Hematopoietic multipotent progenitor cell treated with erythropoietin and hydrocortisone succinate and interleukin-3 and kit ligand, for 8 days (in vitro differentiated cells): ENCODE results near the gene FSTL4.
"Not testable (repeated sequence)": the region's sequence is repeated elsewhere in the genome, so short reads cannot be mapped to it uniquely, and the experiment has no call there.

ENCODE experiments used
- DNase-seq: peaks from one replicate; pipeline ENCODE4 v3.0.0-alpha.2; 2015

The FSTL4 gene

DNA sequence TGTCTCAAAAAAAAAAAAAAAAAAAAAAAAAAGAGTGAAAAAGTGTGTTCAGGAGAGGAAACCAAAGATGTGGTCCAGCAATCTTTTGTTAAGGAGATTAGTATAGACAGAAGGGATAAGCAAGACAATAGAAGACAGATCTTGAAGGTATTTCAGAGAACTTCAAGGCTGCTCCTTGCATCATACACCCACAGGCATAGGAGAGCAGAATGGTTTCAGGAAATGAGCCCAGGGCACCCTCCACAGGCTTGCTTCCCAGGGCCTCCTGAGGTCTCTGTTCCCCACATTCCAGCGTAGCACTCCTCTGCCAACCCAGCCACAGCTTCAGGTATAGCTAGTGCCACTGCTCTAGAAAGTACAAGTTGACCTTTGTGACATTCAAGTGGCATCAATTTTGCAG lies 65.8 kb downstream of the FSTL4 start:
- DNase-seq = no peak

DNA sequence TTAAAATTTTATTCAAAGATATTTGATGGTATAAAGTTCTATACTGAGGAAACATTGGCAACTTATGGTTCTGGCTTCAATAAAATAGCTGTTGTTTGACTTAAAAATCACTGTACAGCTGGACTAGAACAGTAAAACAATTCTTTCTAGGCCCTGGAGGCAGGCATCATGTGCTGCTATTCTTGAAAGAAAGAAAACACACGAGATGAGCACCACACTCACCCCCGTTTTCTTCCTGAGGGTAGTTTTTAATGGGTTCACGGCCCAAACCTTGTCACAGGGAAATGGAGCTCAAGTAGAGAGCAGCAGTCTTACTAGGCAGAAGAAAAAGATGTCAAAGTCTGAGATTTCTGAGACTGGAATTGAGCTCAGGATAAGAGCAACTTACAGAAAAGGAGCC lies 68.0 kb downstream of the FSTL4 start:
- DNase-seq = no peak

DNA sequence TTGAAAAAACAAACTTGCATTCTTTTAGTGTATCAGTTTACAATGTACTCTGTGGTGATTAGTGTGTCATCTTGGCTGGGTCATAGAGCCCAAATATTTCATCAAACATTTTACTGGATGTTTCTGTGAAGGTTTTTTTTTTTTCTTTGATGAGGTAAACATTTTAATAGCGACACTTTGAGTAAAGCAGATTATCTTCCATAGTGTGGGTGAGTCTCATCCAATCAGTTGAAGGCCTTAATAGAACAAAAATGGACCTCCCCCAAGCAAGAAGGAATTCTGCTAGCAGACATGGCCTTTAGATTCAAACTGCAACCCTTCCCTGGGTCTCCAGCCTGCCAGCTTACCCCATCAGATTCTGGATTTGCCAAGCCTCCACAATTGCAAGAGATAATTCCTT lies 72.5 kb downstream of the FSTL4 start:
- no peak for DNase-seq

DNA sequence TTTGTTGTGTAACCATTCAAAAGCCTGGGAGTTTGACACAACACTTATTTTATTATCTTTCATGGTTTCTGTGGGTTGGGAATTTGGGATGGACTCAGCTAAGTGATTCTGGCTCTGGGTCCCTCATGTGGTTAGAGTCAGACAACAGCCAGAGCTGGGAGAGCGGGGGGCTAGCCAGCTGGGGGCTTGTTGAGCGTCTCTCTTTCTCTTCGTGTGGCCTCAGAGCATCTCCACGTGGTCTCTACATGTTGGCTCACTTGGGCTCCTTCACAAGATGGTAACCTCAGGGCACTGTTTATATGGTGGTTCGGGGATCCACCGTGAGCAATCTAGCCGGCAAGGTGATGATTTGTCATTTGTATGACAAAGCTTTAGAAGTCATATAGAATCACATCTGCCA lies 73.6 kb downstream of the FSTL4 start:
- no peak for DNase-seq

DNA sequence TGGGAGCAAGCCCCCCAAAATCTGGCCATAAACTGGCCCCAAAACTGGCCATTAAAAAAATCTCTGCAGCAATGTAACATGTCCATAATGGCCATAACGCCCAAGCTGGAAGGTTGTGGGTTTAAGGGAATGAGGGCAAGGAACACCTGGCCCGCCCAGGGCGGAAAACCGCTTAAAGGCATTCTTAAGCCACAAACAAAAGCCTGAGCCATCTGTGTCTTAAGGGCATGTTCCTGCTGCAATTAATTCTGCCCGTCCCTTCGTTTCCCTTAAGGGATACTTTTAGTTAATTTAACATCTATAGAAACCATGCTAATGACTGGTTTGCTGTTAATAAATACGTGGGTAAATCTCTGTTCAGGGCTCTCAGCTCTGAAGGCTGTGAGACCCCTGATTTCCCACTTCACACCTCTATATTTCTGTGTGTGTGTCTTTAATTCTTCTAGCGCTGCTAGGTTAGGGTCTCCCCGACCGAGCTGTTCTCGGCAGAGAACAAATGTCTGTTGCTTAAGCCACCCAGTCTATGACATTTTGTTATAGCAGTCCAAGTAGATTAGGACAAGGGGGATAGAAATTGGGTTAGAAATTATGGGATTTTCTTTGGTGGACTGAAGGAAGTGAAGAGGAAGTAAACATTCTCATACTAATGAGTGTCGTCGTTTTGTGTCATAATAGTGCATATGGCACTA lies 77.0 kb downstream of the FSTL4 start:
- not testable (repeated sequence) for DNase-seq

DNA sequence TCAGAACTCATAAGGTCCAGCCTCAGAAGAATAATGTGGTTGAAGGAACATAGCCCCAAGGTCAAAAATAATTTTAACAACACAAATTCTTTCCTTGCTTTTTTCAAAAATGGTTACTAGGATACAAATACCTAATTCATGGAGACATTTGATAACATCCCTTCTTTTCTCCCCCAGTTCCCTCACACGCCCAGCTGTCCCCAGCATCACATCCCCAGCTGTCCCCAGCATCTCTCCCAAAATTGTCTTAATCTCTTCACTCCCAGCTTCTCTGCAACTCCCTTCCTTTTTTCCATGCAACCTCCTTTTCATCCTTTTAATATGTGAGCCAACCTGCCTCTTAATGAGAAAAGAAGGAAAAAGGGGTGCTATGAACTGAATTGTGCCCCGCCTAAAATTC lies 77.8 kb downstream of the FSTL4 start:
- DNase-seq = no peak

DNA sequence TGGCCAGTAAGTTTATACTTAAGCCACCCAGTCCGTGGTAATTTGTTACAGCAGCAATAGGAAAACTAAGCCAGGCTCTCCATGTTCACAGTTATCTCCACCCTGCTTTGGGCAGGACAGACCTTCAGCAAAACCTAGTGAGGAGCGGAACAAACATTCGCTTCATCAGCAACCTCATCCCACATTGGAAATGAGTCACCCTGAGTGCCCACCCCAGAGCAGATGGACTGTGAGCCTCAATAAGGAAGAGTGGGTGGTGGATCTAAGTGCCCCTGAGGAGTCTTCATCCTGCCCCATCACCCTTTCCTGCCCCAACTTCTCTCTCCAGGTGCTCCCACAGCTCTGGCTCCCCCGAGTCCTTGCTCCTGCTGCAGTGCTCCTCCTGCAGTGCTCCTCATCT lies 78.8 kb downstream of the FSTL4 start:
- no peak for DNase-seq

DNA sequence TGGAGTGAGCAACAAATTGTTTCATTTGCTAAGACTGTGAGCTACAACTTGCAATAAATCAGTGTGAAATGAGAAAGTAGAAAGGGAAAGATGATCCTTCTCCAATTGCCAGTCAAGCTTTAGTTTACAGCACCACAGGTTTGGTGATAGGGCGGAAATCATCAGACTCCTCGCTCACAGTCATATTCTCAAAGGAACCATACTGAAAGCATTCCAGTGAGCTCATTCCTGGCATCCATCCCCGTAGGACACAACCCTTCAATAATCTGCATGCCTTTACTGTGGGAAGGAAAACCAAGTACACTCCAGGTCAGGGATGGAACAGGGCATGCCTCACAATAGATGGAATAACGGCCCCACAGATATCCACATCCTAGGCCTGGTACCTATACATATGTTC lies 80.7 kb downstream of the FSTL4 start:
- no peak for DNase-seq

DNA sequence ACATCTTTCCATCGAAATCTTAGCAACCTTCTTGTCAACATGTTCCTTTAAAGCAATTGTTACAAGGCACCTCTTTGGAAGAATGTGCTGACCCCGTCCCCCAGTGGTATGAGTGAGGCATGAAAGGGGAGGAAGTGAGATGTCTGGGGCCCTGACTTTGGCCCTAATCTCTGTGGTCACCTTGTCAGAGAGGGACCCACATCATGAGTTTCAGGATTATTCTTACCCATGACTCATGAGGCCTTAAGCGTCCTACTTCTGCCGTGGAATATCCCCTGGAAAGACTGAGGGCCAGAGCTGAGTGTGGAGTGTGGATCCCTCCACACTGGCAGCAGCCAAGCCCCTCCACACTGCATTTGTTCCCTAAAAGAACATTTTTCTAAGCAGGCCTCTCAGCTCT lies 81.2 kb downstream of the FSTL4 start:
- DNase-seq = no peak

DNA sequence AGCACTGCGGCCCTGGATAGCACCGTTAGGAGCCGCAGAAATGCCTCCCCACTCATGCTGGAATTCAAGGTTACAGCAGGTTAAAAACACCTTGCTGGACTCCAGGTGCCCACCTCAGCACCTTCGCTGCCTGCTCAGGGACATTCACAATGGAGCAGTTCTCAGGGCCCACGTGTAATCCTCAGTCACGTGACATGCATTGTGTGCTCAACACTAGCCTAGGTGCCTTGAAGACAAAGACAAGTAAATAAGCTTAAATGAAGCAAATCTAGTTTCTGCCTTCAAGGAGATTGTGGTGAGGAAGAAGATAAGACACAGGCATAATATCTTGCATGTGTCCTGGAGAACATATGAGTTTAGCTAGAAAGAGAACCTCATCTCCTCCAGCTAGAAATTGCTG lies 82.1 kb downstream of the FSTL4 start:
- no peak for DNase-seq

DNA sequence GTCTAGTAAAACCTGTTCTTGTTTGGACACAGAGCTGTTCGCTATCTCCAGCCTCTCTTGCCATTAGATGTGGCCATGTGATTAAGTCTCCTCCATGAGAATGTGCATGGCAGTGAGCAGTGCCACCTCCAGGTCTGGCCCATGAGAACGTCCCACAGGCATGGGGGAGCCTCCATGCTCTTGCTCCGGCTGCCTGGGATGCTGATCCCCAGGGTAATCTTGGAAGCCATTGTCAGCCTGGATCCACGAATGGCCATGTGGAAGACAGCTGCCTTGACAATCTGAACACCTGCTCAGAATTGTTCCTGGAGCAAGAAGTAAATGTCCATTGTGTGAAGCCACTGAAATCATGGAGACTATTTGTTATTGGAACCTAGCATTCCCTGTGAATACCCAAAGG lies 83.5 kb downstream of the FSTL4 start:
- DNase-seq = no peak

DNA sequence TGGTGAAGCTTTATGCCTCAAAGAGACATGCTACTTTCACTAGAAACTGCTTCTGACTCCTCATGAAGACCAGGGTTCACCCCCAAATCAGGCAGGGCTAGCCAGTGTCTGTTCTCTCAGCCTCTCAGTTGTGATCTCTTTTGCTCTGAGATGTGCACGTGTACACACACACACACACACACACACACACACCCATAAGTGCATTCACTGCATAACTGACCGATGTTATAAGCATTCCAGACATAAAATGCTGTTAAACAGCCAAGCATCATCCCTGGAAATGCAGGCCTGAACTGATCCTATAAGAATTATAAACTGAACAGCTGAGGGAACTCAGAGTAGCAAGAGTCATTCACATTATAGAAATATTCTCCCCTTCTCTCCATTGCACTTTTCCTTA lies 85.0 kb downstream of the FSTL4 start:
- no peak for DNase-seq

DNA sequence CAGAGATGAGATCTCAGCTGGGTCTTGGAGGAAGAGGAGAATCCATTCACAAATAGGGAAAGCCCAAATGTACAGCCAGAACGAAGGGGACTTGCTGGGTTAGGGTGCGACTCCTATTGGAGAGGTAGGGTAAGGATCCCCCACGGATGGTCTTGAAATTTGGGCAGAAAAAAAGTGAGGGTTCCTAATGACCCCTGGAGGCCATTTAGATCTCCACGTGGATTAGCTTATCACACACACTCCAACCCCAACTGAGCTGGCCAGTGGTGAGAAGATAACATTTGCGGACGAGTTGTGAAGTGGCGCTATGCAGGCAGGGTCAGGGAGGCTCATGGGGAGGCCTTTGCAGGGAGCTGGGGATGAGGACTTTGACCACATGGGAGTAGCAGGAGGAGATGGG lies 86.0 kb downstream of the FSTL4 start:
- DNase-seq = no peak

DNA sequence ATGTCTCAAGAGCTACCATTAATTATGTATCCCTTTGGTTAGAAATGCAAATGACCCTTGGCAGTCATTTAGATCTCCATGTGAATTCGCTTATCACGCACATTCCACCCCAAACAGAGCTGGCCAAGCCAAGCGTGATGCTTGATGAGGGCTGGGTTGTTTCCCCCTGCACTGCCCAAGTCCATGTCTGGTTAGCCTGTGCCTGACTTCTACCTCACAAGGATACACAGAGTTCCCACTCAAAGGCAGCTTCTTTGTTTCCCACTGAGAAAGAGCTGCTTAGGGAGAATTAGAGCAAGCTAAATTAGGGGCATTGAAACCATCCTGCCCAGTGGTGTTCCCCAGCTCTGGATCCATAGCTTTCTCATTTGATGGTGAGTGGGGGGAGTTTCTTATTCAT lies 87.2 kb downstream of the FSTL4 start:
- no peak for DNase-seq

DNA sequence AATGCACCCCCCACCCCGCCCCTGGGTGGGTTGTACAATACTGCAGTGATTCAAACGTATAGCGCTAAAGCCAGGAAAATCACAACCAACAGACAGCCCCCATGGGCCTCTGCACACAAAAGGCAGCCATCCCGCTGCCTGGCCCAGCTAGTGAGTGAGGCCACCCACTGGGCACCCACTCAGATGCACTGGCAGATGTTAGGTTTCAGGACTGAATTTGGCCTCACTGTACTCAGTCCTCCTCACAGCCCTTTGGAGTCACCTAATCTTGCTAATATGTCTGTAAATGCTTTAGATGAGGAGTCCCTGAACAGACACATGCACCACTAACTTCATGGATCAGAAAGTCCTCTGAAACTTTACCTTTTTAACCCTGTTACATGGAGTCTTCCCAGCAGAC lies 87.7 kb downstream of the FSTL4 start:
- DNase-seq = no peak

DNA sequence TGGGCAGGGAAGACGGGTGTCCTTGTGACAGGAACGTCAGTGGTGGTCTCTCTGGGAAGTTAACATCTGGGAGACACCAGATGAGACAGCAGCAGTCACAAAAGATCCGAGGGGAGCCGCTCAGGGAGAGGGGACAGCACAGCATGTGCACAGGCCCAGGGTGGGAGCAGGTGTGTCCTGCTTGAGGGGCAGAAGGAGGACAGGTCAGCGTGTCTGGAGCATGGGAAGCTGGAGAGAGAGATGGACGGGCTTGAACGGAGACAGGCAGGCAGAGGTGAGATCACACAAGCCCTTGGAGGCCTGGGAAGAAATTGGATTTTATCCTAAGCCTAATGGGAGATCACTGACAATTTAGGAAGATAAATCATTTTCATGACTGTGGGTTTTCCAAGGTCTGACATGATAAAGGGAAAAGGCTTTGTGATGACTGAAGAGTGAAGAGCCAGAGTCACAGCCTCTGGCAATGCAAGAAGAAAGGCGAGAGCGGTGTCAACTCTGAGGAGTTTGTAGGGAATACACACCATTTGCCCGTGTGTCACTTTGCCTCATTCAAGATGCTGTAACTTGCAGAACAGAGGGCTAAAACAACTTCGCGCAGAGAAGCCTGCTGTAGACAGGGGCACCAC lies 88.3 kb downstream of the FSTL4 start:
- DNase-seq = no peak

DNA sequence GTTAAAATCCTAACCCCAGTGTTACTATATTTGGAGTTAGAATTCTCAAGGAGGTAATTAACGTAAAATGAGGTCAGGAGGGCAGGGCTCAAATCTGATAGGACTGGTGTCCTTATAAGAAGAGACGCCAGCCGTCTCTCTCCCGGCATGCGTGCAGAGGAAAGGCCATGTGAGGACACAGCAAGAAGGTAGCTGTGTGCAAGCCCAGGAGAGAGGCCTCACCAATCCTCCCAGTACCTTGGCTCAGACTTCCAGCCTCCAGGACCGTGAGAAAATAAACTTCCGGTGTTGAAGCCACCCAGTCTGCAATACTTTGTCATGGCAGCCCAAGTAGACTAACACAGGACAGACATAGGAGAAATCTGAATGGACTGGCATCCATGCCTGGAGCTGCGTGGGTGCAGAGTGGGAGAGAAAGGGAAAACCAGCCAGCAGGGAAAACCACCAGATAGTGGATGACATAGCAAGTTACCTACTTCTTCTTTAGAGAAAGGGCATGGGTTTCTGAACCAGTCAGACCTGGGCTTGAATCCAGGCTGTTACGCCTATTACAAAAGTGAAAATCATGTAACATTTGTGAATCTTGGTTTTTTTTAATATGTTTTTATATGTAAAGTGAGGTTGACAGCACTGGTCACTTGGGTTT lies 89.2 kb downstream of the FSTL4 start:
- no peak for DNase-seq

DNA sequence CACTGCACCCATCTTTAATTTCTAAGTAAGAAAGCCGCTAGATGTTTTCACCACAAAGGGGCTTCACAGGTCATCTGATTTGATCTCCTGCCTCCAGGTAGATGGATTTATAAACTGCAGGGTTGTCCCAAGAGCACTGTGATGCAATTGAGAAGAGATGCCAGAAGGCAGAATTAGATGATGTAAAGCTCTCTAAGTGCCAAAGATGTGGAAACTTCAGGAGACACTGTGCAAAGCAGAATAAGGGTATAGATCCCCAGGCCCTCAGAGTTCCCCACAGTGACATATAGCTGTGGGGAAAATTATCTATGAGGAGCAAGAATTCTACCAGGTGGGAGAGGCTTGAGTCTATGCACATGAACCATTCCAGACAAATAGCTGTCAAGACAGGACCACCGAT lies 90.5 kb downstream of the FSTL4 start:
- DNase-seq = no peak

DNA sequence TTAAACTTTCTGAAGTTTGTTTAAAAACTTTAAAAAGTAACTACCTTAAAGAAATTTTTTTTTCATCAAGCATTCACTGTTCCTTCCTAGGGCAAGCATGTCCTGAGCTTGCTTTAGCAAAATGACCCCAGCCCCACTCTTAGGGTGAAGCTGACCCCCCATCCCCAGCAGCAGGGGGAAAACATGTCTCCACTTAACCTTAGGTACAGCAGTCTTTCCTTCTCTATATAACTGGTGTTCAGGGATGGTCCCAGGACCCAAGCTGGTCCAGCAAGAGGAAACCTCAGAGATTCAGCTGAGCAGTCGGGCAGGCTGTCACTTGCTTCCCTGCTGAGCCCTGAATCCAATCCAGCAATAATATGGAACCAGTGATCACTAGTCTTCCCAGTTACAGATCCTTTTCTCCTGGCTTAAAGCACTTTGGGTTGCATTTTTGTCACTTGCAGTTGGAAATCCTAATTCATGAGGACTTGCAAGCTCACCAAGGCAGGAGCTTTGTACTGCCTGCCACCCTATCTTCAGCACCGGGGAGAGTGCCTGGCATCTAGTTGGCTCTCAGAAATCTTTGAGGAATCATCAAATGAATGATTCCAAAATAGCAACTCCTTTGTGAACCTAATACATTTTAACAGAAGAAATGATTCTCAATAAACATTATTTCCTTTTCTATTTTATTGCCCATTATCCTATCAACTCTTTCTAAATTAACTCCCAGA lies 91.2 kb downstream of the FSTL4 start:
- DNase-seq = no peak

DNA sequence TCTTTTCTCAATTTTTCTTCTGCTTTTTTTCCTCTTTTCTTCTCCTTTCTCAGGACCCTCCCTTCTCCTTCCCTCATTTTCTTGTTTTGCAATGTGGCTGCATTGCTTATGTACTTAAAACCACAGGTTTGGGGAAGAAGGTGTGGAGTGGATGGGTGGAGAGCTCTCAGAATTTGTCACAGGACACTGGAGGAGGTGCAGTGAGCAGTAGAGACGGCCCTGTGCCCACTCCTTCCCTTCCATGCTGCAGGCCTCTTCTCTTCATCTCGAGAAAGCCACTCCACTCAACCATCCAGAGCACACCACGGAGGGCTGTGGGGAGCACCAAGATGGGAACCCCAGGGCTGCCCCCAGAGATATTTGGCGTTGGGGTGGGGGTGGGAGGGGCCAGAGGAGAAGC lies 92.3 kb downstream of the FSTL4 start:
- DNase-seq = no peak

DNA sequence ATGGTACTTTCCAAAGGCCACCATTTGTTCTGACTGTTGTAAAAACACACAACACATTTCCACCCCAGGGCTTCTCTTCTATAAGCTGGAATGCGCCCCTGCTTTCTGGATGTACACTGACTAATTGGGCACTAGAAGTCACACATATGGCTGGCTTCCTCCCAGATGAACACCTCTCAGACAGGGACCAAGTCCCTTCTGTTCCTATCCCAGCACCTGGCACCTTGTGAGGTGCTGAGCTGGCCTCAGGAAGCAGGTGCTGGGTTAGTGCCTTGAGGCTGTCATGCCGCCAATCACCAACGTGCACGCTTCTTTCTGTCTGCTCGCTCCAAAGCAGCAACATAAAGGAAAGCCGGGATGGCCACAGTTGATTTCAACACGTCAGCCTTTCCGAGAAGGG lies 93.2 kb downstream of the FSTL4 start:
- DNase-seq = no peak

DNA sequence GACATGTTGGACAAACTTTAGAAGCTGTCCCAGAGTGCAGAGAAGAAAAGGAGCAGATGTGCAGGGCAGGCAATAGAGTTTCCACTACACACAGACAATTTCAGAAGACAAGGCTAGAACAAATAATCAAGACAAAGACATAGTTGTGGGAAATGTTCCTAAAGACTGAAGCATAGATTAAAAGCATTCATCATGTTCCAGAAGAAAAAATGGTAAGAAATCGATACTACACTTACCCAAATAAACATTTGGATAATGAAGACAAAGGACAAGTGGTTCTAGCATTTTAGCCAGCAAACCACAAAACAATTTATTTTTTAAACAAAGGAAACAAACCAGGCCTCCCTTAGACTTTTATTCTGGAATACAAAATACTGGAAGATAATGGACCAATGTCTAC lies 97.9 kb downstream of the FSTL4 start:
- DNase-seq = no peak

DNA sequence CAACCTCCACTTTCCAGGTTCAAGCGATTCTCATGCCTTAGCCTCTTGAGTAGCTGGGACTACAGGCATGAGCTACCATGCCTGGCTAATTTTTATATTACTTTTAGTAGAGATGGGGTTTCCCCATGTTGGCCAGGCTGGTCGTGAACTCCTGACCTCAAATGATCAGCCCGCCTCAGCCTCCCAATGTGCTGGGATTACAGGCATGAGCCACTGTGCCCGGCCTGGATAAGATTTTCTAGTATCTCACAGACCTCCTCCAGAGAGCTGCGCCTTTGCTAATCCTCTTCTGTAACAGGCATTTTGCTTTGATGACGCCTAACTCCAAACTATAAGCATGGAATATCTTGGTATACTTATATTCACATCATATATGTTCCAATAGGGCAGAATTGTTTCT lies 99.4 kb downstream of the FSTL4 start:
- no peak for DNase-seq

DNA sequence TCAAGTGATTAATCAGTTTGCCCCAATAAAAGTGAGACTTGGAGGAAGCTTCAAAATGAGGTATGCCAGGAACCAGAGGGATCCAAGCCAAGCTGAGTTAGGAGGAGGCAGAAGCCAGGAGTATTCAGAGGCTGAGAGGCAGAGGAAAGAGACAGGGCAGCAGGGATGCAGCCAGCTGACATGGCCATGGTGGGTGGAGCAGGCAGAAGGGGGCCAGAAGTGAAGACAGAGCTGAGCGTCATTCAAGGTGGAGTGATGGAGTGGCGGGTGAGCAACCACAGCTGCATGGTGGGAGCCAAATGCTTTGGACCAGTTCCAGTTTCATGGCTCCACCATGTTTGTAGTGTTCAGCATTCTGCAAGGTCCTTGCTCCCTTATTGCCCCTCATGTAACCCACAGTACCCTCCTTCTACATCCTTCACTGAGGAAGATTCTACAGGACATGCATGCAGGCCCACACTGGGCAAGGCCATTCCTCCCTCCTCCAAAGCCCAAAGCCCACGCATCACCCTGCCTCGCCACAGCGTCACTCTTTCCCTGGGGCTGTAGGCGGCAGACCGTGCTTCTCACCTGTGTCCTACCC lies 100.6 kb downstream of the FSTL4 start:
- DNase-seq = no peak
